Naive B cell (primary cell): ENCODE data around the gene ETS2. TPM values are rescaled to one million over a fixed set of nuclear protein-coding genes. Genes with fewer than 3 reads are reported as not detected.

Experiments used
- ATAC-seq, 2 donors: fragments of 150-1000 bp; cut with Tn5 transposase; 2 replicates each; pipeline ENCODE4 v1.10.0; 2021; ENCODE audit warnings: low read depth in 2 of 2, mild to moderate bottlenecking in 2 of 2, moderate library complexity in 2 of 2
- DNase-seq: peaks from one replicate; pipeline ENCODE4 v3.0.0; 2022
- H3K27ac Mint-ChIP-seq, 6 donors: one replicate each; pipeline ENCODE4 v1.8.0; 2020 to 2022; ENCODE audit warnings: mild to moderate bottlenecking in 6 of 6, mixed read lengths in 6 of 6, moderate library complexity in 5 of 6, inconsistent platforms in 2 of 6
- H3K27me3 Mint-ChIP-seq, 3 donors: one replicate each; pipeline ENCODE4 v1.8.0; 2021 to 2022; ENCODE audit warnings: mixed read lengths in 3 of 3, mild to moderate bottlenecking in 1 of 3
- H3K36me3 Mint-ChIP-seq, 2 donors: one replicate each; pipeline ENCODE4 v1.8.0; 2020 to 2022; ENCODE audit warnings: mixed read lengths in 2 of 2, inconsistent platforms in 1 of 2, mild to moderate bottlenecking in 1 of 2
- H3K4me1 Mint-ChIP-seq, 3 donors: one replicate each; pipeline ENCODE4 v1.8.0; 2020 to 2022; ENCODE audit warnings: mixed read lengths in 3 of 3, inconsistent platforms in 1 of 3, mild to moderate bottlenecking in 1 of 3, moderate library complexity in 1 of 3
- H3K4me3 Mint-ChIP-seq, 8 donors: one replicate each; pipeline ENCODE4 v1.8.0; 2020 to 2022; ENCODE audit warnings: mild to moderate bottlenecking in 8 of 8, mixed read lengths in 8 of 8, moderate library complexity in 8 of 8, inconsistent platforms in 2 of 8
- H3K9me3 Mint-ChIP-seq, 7 donors: one replicate each; pipeline ENCODE4 v1.8.0; 2020 to 2022; ENCODE audit warnings: mixed read lengths in 7 of 7, mild to moderate bottlenecking in 5 of 7, inconsistent platforms in 2 of 7, moderate library complexity in 1 of 7
- polyA plus RNA-seq, 6 donors: library from polyadenylated mRNA; unstranded; fragments of 300-500 nt; fragmentation: Illumina TruSeq; gene quantifications; one replicate each; pipeline ENCODE4 v1.2.3, GENCODE V29; 2021; ENCODE audit warnings: low read depth in 6 of 6

ETS2 gene
- polyA plus RNA-seq: 1 to 10 TPM; 1.4 to 2.7 (median 1.6) TPM

DNA sequence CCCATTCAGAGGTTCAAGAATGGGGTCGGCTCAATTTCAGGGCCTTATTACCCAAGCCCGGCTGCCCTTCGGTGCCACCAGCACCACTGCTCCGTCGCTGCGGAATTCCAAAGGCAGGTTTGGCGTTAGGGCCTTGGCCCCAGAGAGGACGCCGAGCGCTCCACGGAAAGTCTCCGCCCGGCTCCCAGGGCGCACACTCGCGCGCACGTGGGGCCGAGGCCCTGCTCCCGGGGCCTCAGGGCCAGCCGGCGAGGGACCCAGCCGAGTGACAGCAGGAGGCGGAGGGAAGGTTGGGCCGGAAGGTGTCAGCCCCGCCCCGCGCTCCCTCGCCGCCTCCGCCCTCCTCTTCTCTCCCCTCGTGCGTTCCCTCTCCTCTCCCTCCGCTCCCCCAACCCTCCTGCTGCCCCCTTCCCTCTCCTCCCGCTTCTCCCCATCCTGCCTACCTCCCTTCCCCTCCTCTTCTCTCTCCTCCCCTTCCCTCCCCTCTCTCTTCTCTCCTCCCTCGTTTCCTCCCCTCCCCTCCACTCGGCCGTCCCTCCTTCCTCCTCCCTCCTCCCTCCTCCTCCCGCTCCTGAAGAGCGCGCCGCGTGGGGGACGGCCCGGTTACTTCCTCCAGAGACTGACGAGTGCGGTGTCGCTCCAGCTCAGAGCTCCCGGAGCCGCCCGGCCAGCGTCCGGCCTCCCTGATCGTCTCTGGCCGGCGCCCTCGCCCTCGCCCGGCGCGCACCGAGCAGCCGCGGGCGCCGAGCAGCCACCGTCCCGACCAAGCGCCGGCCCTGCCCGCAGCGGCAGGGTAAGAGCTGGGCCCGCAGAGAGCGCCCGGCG lies at the start of gene ETS2:
TSS of gene ETS2 (plus strand) at position 602 of the 825 bp plus-strand sequence. CDS start 4,106 bp downstream, outside the sequence.
- Mint-ChIP-seq H3K9me3 (peaks cover 0 to 5% (median 0%) of the 10 kb centered on the region in 7 donors), H3K27me3 (peaks cover 8 to 19% (median 16%) of the 10 kb centered on the region in 3 donors), H3K27ac (peak within 1 kb of the TSS in 5 of 6 donors; percentile 7 to 59 (median 35)), H3K4me3 (peak within 1 kb of the TSS; percentile 84 to 94 (median 92)), H3K36me3 (no peaks in the 10 kb centered on the region), H3K4me1 (peaks cover 27 to 37% (median 29%) of the 10 kb centered on the region in 3 donors)
- ATAC-seq: peak; percentile 60 to 69
- peak; percentile 42 for DNase-seq

DNA sequence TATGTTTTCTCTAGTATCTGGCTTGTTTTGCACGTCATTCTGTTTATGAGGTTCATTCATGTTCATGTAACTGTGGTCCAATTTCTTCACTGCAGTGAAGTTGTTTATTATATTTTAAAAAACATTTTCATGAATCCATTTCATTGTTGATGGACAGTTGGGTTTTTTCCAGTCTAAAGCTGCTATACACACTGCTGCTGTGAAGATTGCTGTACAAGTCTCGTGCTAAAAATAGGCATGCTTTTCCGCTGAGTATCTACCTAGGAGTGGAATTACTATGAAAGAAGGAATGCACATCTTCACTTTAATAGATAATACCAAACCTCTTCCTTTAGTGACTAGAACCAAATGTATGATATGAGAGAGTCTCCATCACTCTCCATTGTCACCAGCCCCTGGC lies 49.0 kb upstream of the ETS2 start:
- peak overlapping the region in 1 of 6 donors; percentile 37 for H3K27ac Mint-ChIP-seq
- H3K36me3 Mint-ChIP-seq: no peaks in the 10 kb centered on the region
- H3K9me3 Mint-ChIP-seq: peaks cover 0 to 1% (median 0%) of the 10 kb centered on the region in 7 donors
- H3K4me1 Mint-ChIP-seq: peaks cover 7 to 11% (median 8%) of the 10 kb centered on the region in 3 donors
- H3K4me3 Mint-ChIP-seq: no peak overlapping the region
- peaks cover 13 to 17% (median 14%) of the 10 kb centered on the region in 3 donors for H3K27me3 Mint-ChIP-seq
- DNase-seq (no peak), ATAC-seq (no peak)

DNA sequence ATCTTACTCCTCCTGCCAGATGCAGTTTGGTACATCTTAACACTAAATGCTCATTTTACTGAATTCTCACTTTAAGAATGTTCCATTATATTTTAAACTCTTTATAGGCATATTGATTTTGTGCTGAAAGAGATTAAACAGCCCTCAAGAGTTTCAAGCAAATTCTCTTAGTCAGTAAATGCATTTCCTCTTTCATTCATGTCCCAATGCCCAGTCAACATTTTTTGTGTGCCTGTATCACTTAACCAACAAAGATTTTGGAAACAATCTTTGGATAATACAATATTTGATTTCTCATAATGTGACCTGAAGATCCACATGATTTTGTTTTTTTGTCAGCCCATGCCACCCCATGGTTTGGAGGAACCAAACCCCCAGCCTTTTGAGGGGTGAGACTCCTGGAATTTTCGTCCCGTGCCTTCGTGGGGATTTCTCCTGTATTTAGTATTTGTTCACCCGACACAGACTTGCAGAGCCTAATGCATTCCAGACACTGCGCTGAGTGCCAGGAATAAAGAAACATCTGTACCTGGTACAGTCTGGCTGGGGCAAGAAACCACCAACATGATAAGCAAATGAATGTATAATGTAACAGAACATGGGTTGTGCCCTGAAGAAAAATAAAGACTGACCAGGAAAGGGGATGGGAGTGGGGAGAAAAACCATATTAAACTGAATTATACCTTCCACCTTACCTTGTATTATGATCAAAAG lies 47.1 kb upstream of the ETS2 start:
- peaks cover 0 to 1% (median 0%) of the 10 kb centered on the region in 7 donors for H3K9me3 Mint-ChIP-seq
- H3K27me3 Mint-ChIP-seq: peaks cover 0 to 15% (median 0%) of the 10 kb centered on the region in 3 donors
- ATAC-seq (no peak), DNase-seq (no peak)
- no peaks in the 10 kb centered on the region for H3K36me3 Mint-ChIP-seq
- H3K4me3 Mint-ChIP-seq: no peak overlapping the region
- H3K4me1 Mint-ChIP-seq: peaks cover 7 to 11% (median 8%) of the 10 kb centered on the region in 3 donors
- no peak overlapping the region for H3K27ac Mint-ChIP-seq

DNA sequence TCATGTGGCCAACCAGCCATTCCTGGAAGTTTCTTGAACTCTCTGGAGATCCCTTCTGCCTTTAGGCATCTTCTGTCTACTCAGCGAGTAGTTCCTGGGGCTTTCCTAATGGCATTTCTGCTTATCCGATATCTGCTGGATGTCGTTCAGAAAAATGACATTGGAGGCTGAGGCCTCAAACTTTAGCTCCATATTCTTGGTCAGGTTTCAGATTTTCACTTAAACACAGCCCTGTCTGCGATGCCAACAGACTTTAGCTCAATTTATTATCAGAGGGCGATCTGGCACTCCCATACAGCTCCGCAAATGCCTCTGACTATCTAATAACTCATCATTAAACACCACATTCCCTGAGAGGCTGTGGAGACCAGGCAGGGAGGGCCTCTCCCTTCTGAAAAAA lies 46.3 kb upstream of the ETS2 start:
- no peak for DNase-seq
- Mint-ChIP-seq H3K27me3 (peaks cover 0 to 9% (median 0%) of the 10 kb centered on the region in 3 donors), H3K4me1 (peaks cover 7 to 11% (median 8%) of the 10 kb centered on the region in 3 donors), H3K9me3 (peaks cover 0 to 1% (median 0%) of the 10 kb centered on the region in 7 donors), H3K27ac (peak overlapping the region in 1 of 6 donors; percentile 4), H3K4me3 (no peak overlapping the region), H3K36me3 (no peaks in the 10 kb centered on the region)
- no peak for ATAC-seq

DNA sequence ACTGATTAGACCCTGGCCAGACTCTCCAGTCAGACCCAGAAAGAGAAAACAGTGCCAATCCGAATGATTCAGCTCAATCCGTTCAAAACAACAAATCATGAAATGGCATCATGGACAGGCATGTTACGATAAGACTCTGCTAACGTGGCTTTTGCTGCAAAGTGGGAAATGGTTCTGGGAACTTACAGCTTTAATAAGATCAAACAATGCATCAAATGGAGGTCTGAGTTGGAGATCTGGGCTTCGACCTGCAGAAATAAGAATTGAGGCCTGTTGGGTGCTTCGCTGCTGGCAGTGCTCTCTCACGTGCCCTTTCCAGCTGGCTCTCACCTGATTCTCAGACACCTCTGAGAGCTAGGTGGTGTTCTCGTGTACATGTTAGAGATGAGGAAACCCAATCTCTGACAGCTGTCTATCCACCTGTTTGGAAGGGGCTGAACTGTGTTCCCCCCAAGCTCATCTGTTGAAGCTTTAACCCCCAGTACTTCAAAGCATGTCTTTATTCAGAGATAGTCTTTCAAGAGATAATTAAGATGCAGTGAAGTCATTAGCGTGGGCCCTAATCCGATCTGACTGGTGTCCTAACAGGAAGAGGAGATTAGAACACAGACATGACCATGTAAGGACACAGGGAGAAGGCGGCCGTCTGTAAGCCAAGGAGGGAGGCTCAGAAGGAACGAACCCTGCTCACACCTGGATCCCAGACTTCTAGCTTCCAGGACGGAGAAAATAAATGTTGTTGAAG lies 45.5 kb upstream of the ETS2 start:
- DNase-seq (no peak), ATAC-seq (no peak)
- Mint-ChIP-seq H3K4me3 (no peak overlapping the region), H3K4me1 (peaks cover 7 to 10% (median 8%) of the 10 kb centered on the region in 3 donors), H3K27me3 (peaks cover 7 to 9% (median 8%) of the 10 kb centered on the region in 3 donors), H3K36me3 (no peaks in the 10 kb centered on the region), H3K27ac (no peak overlapping the region), H3K9me3 (peaks cover 0 to 1% (median 0%) of the 10 kb centered on the region in 7 donors)

DNA sequence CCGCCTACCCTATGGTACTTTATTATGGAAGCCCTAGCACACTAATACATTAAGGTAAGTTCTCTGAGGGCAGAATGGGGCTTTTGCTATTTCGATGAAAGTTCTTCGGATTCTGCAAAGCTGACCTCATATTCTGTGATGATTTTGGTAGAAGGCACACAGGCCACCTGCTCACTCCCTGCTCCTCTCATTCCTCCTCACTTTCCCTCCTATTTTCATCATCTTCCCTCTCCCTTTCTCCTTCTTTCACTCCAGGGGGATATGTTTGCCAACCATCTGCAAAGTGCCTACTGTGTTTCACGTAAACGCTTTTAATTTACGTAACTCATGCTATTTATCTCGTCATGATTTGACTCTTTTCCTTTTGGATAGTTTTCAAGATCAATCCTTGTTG lies 45.0 kb upstream of the ETS2 start:
- H3K27ac Mint-ChIP-seq: no peak overlapping the region
- no peak overlapping the region for H3K4me3 Mint-ChIP-seq
- H3K9me3 Mint-ChIP-seq: peaks cover 0 to 1% (median 0%) of the 10 kb centered on the region in 7 donors
- H3K27me3 Mint-ChIP-seq: peaks cover 6 to 11% (median 7%) of the 10 kb centered on the region in 3 donors
- H3K36me3 Mint-ChIP-seq: no peaks in the 10 kb centered on the region
- no peak for DNase-seq
- ATAC-seq: no peak
- H3K4me1 Mint-ChIP-seq: peaks cover 3 to 4% (median 3%) of the 10 kb centered on the region in 3 donors

DNA sequence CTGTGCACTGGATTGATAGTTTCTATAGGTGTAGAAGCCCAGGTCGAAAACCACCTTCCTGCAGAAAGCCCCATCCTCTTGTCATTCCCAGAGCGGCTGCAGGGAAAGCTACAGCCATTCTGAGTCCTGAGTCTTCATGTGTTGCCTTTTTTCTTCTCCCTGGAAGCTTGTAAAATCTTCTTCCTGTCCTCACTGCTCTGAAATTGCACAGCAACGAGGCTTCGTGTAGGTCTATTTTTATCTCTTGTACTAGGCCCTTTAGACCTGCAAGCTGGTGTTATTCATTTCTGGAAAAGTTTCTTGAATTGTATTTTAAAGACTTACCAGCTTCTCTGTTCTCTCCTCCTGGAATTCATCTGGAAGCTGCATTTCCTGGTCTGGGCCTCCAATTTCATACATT lies 44.2 kb upstream of the ETS2 start:
- no peak for ATAC-seq
- no peak for DNase-seq
- peaks cover 4 to 11% (median 7%) of the 10 kb centered on the region in 3 donors for H3K27me3 Mint-ChIP-seq
- H3K27ac Mint-ChIP-seq: peak overlapping the region in 1 of 6 donors; percentile 31
- H3K4me3 Mint-ChIP-seq: no peak overlapping the region
- H3K36me3 Mint-ChIP-seq: no peaks in the 10 kb centered on the region
- H3K4me1 Mint-ChIP-seq: peaks cover 0 to 6% (median 4%) of the 10 kb centered on the region in 3 donors
- peaks cover 0 to 1% (median 0%) of the 10 kb centered on the region in 7 donors for H3K9me3 Mint-ChIP-seq

DNA sequence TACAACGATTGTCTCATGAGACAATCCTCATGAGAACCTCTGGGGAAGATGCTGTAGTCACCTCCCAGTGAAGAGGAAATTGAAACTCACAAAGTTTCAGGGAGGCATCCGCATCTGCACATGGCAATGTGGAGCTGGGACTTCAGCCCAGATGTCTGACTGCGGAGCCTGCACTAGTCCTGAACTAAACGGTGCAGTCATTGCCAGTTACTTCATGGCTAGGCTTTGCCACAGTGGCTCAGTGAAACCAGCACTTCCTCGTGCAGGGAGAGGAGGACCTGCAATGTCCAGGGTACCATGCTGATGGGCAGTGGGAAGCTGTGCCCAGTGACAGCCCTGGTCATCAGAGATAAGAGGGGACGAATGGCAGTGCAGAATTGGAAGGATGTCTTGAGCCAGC lies 40.7 kb upstream of the ETS2 start:
- ATAC-seq (no peak), DNase-seq (no peak)
- H3K36me3 Mint-ChIP-seq: no peaks in the 10 kb centered on the region
- no peak overlapping the region for H3K27ac Mint-ChIP-seq
- H3K27me3 Mint-ChIP-seq: peaks cover 4 to 22% (median 17%) of the 10 kb centered on the region in 3 donors
- H3K4me1 Mint-ChIP-seq: peaks cover 14 to 23% (median 14%) of the 10 kb centered on the region in 3 donors
- H3K4me3 Mint-ChIP-seq: peak overlapping the region in 4 of 8 donors; percentile 6 to 82 (median 52)
- H3K9me3 Mint-ChIP-seq: no peaks in the 10 kb centered on the region

DNA sequence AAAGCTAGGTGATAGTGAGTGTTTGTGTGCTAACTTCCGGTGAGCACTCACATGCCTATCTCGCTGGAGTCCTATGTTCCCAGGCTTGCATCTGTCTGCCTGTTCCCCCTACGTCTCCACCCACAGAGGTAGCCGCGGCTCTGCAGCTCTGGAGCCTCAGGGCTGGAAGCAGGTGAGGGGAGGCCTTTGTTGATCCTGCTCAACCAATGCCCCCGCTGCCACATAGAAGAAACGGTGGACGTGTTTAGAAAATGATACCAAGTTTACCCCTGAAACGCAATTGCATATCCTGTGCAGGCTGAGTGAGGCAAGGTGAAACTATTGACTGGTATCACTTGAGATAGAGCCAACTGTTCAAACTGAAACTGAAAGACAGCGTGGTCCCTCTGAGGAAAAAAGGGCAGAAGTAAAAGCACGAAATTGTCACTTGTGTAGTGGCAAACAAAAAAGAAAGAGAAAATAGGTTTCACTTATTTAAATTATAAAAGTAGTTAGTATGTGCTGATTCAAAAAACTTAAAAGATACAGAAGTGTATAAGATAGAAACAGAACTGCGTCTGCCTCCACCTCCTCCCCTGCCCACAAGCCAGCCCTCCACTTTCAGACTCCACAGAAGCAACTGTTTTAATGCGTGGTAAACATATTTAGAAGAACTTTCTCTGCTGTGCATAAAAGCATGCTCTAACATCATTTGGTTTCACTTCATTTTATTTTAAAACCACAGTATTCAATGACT lies 38.6 kb upstream of the ETS2 start:
- Mint-ChIP-seq H3K4me1 (peaks cover 14 to 23% (median 14%) of the 10 kb centered on the region in 3 donors), H3K27ac (peak overlapping the region; percentile 42 to 95 (median 79)), H3K36me3 (no peaks in the 10 kb centered on the region), H3K4me3 (peak overlapping the region; percentile 79 to 94 (median 88)), H3K9me3 (no peaks in the 10 kb centered on the region), H3K27me3 (peaks cover 10 to 41% (median 29%) of the 10 kb centered on the region in 3 donors)
- ATAC-seq (peak; percentile 94), DNase-seq (peak; percentile 69)

DNA sequence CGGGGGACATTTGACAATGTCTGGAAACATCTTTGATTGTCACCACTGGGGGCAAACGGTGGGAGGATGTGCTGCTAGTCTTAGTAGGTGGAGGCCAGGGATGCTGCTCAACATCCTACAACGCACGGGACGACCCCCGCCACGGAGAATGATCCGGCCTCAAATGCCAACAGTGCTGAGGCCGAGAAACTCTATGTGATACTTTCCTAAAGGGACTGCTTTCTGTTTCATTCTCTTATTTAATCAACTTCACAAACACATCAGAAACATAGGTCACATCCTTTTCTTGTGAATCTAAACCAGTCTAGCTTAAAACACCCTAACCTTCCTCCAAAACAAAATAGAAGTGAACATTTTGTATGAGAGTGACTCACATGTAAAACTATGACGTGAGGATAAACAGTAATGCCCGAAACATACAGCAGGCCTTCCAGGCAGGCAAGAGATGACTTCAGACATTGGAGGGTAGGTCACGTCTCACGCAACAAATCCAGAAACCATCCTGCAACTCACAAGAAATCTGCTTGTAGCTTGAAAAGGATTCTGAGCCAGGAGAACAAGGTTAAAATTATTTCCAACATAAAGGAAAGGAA lies 37.2 kb upstream of the ETS2 start:
- Mint-ChIP-seq H3K27me3 (peaks cover 22 to 54% (median 43%) of the 10 kb centered on the region in 3 donors), H3K4me3 (peak overlapping the region in 6 of 8 donors; percentile 5 to 88 (median 33)), H3K9me3 (no peaks in the 10 kb centered on the region), H3K27ac (no peak overlapping the region), H3K36me3 (no peaks in the 10 kb centered on the region), H3K4me1 (peaks cover 24 to 30% (median 24%) of the 10 kb centered on the region in 3 donors)
- DNase-seq: no peak
- no peak for ATAC-seq

DNA sequence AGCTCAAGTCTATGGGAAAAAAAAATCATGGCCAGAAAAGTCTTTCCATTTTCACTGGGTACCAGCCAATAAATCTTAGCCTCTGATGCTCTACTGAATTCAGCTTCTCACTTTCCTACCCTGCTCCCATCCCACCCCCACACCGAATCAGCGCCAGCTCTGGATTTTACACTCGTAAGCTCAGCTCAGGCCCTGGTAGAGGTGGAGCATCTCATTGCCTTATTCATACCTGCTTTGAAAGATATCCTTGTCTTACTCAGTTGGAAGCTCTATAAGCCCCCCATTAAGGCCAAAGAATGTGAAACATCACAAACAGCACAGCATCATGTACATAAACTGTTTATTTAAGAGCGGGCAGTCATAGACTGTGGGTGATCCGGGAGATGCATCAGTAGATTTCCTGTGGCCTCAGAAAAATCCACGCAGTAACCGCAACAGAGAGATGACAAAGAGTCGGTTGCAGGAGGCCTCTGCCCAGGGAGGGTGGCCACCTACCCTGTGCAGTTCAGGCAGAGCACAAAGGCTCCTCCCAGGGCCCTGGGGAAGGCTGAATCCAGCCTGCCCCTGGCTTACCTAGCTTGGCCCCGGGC lies 36.4 kb upstream of the ETS2 start:
- peak overlapping the region in 6 of 8 donors; percentile 5 to 61 (median 19) for H3K4me3 Mint-ChIP-seq
- H3K27me3 Mint-ChIP-seq: peaks cover 29 to 60% (median 49%) of the 10 kb centered on the region in 3 donors
- peak overlapping the region in 1 of 6 donors; percentile 34 for H3K27ac Mint-ChIP-seq
- H3K9me3 Mint-ChIP-seq: no peaks in the 10 kb centered on the region
- peaks cover 26 to 30% (median 27%) of the 10 kb centered on the region in 3 donors for H3K4me1 Mint-ChIP-seq
- no peaks in the 10 kb centered on the region for H3K36me3 Mint-ChIP-seq
- ATAC-seq: no peak
- no peak for DNase-seq

DNA sequence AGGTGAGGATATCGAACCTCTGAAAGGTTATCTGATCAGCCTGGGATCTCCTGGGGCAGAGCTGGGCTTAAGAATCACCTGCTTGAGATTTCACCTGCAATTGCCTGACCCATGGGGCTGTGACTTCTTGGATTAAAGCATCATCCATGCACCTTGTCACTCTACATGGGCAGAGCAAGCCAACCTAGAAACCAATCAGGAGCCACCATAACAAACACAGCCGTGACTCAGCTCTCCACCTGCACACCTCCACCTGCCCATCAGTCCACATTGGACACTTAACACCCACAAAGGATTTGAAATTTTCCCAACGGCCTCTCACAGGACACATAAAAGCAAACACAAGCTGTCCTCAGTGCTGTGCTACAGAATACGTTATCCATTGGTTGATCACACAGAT lies 35.1 kb upstream of the ETS2 start:
- no peaks in the 10 kb centered on the region for H3K36me3 Mint-ChIP-seq
- H3K27ac Mint-ChIP-seq: no peak overlapping the region
- peaks cover 34 to 58% (median 51%) of the 10 kb centered on the region in 3 donors for H3K27me3 Mint-ChIP-seq
- H3K9me3 Mint-ChIP-seq: no peaks in the 10 kb centered on the region
- DNase-seq (no peak), ATAC-seq (no peak)
- no peak overlapping the region for H3K4me3 Mint-ChIP-seq
- peaks cover 26 to 30% (median 27%) of the 10 kb centered on the region in 3 donors for H3K4me1 Mint-ChIP-seq
